ACC112 (cell line): ENCODE results near the gene HMG20B.

Experiments
- H2AFZ ChIP-seq: fragments of 200-600 bp; sonication (generic); one replicate; pipeline ENCODE4 v1.6.0; 2017; ENCODE audit warnings: antibody characterized with exemption, low read length; ENCODE audit not compliant: unreplicated experiment
- H3K27ac ChIP-seq: fragments of 200-600 bp; sonication (generic); 2 replicates; pipeline ENCODE4 v1.5.1; 2014; ENCODE audit warnings: low read depth, mild to moderate bottlenecking, antibody characterized with exemption, low read length, moderate library complexity
- H3K27me3 ChIP-seq: fragments of 200-600 bp; sonication (generic); 2 replicates; pipeline ENCODE4 v1.6.1; 2014; ENCODE audit warnings: mild to moderate bottlenecking, antibody characterized with exemption, low read length, moderate library complexity, mixed read lengths; ENCODE audit not compliant: insufficient read depth
- H3K36me3 ChIP-seq: fragments of 200-600 bp; sonication (generic); 2 replicates; pipeline ENCODE4 v1.6.1; 2016; ENCODE audit warnings: mild to moderate bottlenecking, antibody characterized with exemption, low read length, moderate library complexity, mixed read lengths; ENCODE audit not compliant: insufficient read depth
- H3K4me1 ChIP-seq: fragments of 200-600 bp; sonication (generic); one replicate; pipeline ENCODE4 v1.6.1; 2016; ENCODE audit warnings: low read length, mixed read lengths; ENCODE audit not compliant: insufficient read depth, unreplicated experiment, control insufficient read depth
- H3K4me3 ChIP-seq: fragments of 200-600 bp; sonication (generic); 2 replicates; pipeline ENCODE4 v1.5.1; 2014; ENCODE audit warnings: mild to moderate bottlenecking, low read depth, low read length
- H3K79me2 ChIP-seq: fragments of 200-600 bp; sonication (generic); one replicate; pipeline ENCODE4 v1.6.0; 2016; ENCODE audit warnings: low read length; ENCODE audit not compliant: control insufficient read depth, unreplicated experiment, insufficient read depth

HMG20B gene

GRCh38 chr19:3609779-3610719 lies 37.3 kb downstream of the HMG20B start:
- Histone ChIP-seq H3K4me1 (no peaks in the 10 kb centered on the region), H3K79me2 (no peaks in the 10 kb centered on the region), H3K27me3 (no peaks in the 10 kb centered on the region), H2AFZ (no peak overlapping the region), H3K4me3 (no peak overlapping the region), H3K27ac (no peak overlapping the region), H3K36me3 (no peaks in the 10 kb centered on the region; the same call in 1 of the 2 replicates)

GRCh38 chr19:3610745-3611717 lies 38.3 kb downstream of the HMG20B start:
- no peak overlapping the region for H3K4me3 ChIP-seq
- no peaks in the 10 kb centered on the region for H3K27me3 ChIP-seq
- H2AFZ ChIP-seq: no peak overlapping the region
- no peaks in the 10 kb centered on the region; the same call in 1 of the 2 replicates for H3K36me3 ChIP-seq
- no peaks in the 10 kb centered on the region for H3K79me2 ChIP-seq
- no peaks in the 10 kb centered on the region for H3K4me1 ChIP-seq
- no peak overlapping the region for H3K27ac ChIP-seq

GRCh38 chr19:3611841-3612240 lies 39.1 kb downstream of the HMG20B start:
- Histone ChIP-seq H3K36me3 (no peaks in the 10 kb centered on the region; the same call in 1 of the 2 replicates), H3K27ac (no peak overlapping the region), H3K79me2 (no peaks in the 10 kb centered on the region), H3K4me3 (no peak overlapping the region), H3K4me1 (no peaks in the 10 kb centered on the region), H2AFZ (no peak overlapping the region), H3K27me3 (no peaks in the 10 kb centered on the region)

- no peaks in the 10 kb centered on the region; the same call in 1 of the 2 replicates for H3K36me3 ChIP-seq
- no peak overlapping the region for H3K4me3 ChIP-seq
- no peaks in the 10 kb centered on the region for H3K27me3 ChIP-seq
- H3K4me1 ChIP-seq: no peaks in the 10 kb centered on the region
- no peak overlapping the region for H2AFZ ChIP-seq
- H3K27ac ChIP-seq: no peak overlapping the region
- H3K79me2 ChIP-seq: no peaks in the 10 kb centered on the region
Observed at GRCh38 chr19:3612330-3612729, 39.6 kb downstream of the HMG20B start.

GRCh38 chr19:3612901-3613741 lies 40.4 kb downstream of the HMG20B start:
- Histone ChIP-seq H3K36me3 (no peaks in the 10 kb centered on the region; the same call in 1 of the 2 replicates), H3K27me3 (no peaks in the 10 kb centered on the region), H3K27ac (no peak overlapping the region), H3K4me3 (no peak overlapping the region), H3K79me2 (no peaks in the 10 kb centered on the region), H2AFZ (no peak overlapping the region), H3K4me1 (no peaks in the 10 kb centered on the region)

DNA sequence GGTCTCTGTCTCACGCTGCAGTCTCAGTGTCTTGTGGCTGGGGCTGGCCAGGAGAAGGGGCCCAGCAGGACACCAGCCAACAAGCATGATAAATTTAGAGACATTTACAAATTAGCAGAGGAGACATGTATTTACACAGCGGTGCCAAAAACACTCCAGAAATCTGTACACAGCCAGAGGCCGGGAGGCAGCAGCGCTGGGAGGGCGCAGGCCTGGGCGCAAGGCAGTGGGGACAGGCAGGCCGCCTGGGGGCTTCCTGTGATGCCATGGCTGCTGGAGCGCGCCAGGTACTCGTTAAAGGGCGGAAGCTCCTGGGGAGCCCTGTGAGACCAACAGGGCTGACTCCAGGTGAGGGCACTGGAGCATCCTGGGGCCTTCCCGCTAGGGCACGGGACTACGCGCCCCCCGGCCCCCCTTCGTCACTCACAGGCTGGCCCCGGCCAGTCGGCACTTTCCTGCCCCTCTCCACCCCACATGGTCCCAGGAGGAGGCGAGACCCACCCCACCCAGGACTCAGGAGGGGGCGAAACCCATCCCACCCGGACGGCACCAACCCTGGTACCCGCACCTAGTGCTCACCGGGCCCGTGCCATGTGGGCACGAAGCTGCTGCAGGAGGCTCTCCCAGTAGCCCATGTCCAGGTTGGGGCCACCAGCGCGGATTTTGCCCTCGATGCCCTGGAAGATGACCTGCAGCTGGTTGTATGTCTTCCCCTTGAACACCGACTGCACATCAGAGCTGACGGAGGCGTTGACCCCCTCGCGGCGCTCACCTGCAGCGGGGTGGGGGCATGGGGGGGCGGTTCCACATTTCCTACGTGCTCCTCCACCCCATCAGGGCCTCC lies 41.3 kb downstream of the HMG20B start:
- Histone ChIP-seq H3K4me3 (no peak overlapping the region), H3K27me3 (no peaks in the 10 kb centered on the region), H3K4me1 (no peaks in the 10 kb centered on the region), H3K79me2 (no peaks in the 10 kb centered on the region), H3K36me3 (no peaks in the 10 kb centered on the region; the same call in 1 of the 2 replicates), H3K27ac (no peak overlapping the region), H2AFZ (no peak overlapping the region)

- H3K36me3 ChIP-seq: no peaks in the 10 kb centered on the region; the same call in 1 of the 2 replicates
- no peaks in the 10 kb centered on the region for H3K27me3 ChIP-seq
- no peaks in the 10 kb centered on the region for H3K4me1 ChIP-seq
- H3K27ac ChIP-seq: no peak overlapping the region
- no peaks in the 10 kb centered on the region for H3K79me2 ChIP-seq
- H3K4me3 ChIP-seq: no peak overlapping the region
- H2AFZ ChIP-seq: no peak overlapping the region
Observed at GRCh38 chr19:3614858-3615505, 42.2 kb downstream of the HMG20B start.

GRCh38 chr19:3615524-3616135 lies 42.9 kb downstream of the HMG20B start:
- Histone ChIP-seq H3K4me1 (no peaks in the 10 kb centered on the region), H2AFZ (no peak overlapping the region), H3K27me3 (no peaks in the 10 kb centered on the region), H3K27ac (no peak overlapping the region), H3K4me3 (no peak overlapping the region), H3K36me3 (no peaks in the 10 kb centered on the region; the same call in 1 of the 2 replicates), H3K79me2 (no peaks in the 10 kb centered on the region)

GRCh38 chr19:3617463-3617862 lies 44.7 kb downstream of the HMG20B start:
- Histone ChIP-seq H3K79me2 (no peaks in the 10 kb centered on the region), H3K27me3 (no peaks in the 10 kb centered on the region), H3K36me3 (no peaks in the 10 kb centered on the region), H2AFZ (no peak overlapping the region), H3K4me1 (no peaks in the 10 kb centered on the region), H3K27ac (no peak overlapping the region), H3K4me3 (no peak overlapping the region)
